H4 (cell line): ENCODE measurements around the gene NPL. TPM values are rescaled to one million over a fixed set of nuclear protein-coding genes. Genes with fewer than 3 reads are reported as not detected.

ENCODE experiments used
- DNase-seq: peaks from one replicate; pipeline ENCODE4 v3.0.0-alpha.2; 2015; ENCODE audit warnings: low spot score
- total RNA-seq: library from RNA; depleted of rRNA; stranded (reverse); fragments of >200 nt; shearing (Covaris generic); gene quantifications from 2 replicates; pipeline ENCODE4 v1.2.3, GENCODE V29; 2014

NPL gene
- total RNA-seq, 1 experiment from 2014 or later, result 4.0 TPM

DNA sequence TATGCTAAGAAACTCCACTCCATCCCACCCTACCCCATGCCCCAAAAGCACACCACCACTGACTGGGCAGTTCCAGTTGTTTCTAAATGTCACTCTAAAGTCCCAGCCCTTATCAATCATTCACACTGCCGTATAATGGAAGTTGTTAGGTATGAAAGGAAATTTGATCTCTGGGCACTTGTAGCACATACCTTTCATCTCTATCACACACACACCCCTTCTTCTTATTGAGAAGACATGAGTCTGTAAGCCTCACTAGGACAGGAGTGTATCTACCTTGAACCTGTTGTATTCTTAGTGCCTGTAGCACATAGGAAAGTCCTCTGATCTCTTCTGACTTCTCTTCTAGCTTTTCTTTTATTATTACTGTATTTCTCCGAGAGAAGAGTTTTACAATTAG, 27.3 kb downstream of the NPL start:
- DNase-seq, result no peak

DNA sequence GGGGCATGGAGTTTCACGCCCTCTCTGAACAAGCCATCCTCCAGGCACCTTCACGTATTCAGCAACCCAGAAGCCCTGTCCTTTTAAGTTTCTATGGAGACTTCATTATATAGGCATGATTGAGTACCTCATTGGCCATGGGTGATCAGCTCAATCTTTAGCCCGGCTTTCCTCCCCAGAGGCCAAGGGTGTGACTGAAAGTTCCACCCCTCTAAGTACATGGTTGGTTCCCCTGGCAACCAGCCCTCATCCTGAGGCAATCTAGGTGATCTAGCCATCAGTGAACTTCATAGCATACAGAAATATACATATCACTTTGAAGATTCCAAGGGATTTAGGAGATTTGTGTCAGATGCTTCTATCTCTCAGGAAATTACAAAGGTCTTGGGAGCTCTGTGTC, 28.2 kb downstream of the NPL start:
- DNase-seq, result no peak

DNA sequence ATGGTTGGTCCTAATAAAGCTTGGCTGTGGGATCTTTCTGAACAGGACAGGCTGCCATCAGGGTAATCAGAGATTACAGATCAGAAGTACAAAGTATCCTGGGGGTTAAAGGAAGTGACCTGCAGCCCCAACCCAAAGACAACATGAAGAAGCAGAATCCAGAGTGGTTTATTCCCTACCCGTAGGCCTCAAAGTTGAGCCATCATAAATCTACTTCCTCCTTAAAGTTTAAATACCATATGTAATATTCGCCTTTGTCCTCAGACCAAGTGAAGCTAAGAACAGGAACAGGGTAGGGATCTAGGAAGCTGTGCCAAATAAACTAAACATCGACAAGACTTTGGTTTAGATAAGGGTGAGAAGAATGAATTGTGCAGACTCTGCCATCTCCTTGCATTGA, 33.6 kb downstream of the NPL start:
- DNase-seq, result no peak

DNA sequence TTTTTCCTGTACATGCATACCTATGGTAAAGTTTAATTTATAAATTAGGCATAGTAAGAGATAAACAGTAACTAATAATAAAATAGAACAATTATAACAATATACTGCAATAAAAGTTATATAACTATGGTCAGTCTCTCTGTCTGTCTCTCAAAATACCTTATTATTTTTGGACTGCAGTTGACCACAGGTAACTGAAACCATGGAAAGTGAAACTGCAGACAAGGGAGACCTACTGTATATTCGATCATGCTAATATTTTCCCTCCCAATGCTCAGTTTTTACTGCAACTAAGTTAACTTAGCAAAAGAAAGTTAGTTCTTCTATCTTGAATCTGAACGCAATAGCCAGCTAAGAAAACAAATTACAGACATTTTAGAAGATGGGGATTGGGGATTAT, 37.3 kb downstream of the NPL start:
- no peak for DNase-seq

DNA sequence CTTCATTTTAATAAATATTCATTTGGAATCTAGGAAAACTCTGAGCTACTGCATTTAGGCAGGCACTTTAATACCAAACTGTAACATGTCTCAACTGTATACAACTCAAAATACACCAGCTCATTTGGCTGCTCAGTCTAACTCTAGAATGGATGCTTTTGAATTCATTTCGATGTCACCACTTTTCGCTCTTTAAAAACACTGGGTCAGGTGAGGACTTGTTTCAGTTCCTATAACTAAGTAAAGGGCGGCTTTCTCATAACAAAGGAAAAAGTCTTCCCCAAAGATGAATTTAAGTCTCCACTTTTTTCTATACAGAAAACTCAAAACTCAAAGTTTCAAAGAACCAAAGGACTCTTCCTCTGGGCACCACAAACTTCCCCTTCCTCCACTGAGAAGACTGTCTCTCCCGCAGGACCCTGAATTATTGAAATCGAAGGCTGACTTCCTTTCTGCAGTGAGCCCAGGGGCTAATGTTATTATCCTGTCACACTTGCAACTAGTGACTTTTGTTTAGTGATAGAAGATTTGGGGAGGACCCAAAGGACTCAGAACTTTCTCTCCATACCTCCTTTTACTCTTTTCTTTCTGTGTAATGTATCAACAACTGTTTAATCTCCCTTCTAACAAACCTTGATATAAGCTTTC, 39.8 kb downstream of the NPL start:
- DNase-seq, result no peak

DNA sequence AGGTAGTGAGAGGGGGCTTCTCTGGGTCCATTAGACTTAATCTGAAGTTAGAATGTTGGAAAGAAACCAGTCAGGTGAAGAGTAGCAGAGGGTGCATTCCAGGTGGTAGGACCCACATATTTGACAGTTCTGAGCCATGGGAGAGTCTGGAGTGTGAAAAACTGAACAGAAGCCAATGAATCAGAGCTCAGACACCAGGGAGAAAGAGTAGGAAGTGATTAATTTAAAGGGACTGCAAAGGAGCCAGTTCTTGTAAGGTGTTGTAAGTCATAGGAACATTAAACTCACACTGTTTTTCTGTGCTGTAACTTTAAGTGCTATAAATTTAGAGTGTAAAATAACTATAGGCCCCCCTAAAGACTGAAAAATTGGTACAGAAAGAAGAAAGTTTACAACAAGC, 43.7 kb downstream of the NPL start:
- DNase-seq, result no peak

DNA sequence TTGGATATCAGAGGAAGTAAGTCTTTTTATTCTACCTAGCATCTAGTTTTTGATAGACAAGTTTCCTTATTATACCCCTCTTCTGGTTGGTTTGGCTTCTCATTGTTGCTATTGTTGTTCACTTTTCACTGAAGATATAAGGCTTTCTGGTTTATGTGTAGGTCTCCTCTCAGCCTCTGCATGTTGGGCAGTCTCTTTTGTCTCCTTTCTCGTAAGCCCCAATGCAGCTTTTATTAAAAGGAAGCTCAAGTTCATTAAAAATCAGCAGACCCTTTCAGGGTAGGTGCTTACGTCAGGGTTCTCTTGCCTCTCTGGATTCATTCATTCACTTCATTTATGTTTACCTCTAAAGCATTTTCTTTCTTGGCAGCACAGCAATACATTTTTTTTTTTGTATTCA, 44.8 kb downstream of the NPL start:
- DNase-seq, result no peak

DNA sequence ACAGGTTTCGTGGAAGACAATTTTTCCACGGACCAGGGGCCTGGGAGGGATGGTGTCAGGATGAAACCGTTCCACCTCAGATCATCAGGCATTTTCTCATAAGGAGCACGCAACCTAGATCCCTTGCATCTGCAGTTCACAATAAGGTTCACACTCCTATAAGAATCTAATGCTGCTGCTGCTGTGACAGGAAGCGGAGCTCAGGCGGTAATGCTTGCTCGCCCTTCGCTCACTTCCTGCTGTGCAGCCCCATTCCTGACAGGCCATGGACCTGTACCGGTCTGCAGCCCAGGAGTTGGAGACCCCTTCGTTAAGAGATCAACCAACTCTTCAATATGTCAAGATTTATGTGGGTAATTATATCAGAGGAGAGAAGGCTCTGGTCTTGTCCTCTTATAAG, 46.2 kb downstream of the NPL start:
- no peak for DNase-seq

DNA sequence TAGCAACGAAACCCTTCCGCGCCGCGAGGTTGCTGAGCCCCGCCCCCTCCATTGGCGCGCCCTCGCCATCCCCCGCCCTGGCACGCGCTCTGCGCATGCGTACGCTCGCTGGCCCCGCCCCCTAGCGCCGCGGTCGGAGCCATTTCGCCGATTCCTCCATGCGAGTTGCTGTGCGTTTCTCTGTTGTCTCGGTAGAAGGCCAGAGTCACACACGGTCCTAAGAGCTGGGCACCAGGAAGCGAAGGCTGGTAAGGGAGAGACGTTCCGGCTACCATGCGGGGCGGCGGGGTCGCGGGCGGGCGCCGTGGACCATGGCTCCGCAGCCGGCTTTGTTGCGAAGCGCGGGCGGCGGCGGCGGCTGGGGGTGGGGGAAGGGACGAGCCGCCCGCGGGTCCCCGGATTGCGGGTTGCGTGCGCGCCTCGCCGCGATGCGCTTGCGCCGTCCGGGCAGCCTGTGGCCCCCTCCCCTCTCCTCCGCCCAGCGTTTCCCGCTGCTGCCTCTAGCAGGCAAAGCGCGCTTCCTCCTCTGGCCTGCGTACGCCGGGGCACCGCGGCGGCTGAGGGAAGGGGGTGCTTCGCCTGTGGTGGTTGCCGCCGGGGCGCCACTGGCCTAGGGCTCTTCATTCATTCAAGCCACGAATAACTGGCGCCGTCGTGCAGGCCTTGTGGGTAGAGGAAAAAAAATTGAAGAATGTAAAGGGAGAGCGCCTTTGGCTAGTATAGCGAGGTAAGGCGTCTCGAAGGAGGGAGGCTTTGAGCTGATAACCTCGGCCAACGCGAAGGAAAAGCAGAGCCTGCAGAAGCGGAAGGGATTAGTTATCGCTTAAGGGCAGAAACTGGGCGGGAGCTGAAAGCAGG, 49.9 kb downstream of the NPL start, which contains the start of gene DHX9:
Gene DHX9, plus strand, starts transcription at position 139 of the 858 bp plus-strand sequence. CDS start 3,220 bp downstream, outside the sequence.
- peak; percentile 86 for DNase-seq

DNA sequence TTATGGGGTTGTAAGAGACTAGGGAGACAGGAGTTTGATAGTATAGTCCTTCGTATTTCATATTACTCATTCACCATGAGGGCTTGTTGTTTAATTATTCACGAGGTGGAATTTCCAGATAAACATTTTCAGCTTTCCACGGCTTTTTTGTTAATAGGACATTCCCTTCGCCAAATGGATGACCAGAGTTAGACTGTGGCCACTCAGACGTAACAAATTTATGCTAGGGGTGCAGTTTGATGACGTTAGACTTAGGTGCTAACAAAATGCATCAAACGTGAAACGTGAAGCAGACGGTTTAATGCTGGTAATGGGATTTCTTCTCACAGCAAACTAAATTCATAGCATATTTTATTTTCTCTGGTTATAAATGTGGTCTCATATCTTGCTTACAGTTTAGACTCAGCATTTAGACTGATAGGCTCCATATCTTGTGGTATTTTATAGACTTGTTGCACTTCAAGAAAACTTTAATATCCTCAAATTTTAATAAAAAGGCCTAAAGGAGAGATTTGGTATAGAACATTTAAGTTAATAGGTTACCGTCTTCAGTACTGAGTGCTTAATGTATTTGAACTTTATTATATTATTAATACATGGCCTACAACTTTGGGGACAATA, 51.9 kb downstream of the NPL start:
- no peak for DNase-seq

DNA sequence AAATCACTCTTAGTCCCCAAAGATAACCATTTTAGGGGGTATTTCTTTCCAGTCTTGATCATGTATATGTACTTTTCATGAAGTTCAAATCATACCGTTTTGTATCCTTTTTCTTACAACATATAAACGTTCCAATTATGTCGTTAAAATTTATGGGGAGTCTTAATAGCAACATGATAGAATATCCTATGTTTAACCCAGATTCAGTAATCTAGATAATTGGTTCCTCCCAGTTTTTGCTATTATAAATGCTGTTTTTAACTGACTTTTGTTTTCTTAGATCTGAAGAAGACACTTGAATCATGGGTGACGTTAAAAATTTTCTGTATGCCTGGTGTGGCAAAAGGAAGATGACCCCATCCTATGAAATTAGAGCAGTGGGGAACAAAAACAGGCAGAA, 52.7 kb downstream of the NPL start:
- DNase-seq, result no peak

DNA sequence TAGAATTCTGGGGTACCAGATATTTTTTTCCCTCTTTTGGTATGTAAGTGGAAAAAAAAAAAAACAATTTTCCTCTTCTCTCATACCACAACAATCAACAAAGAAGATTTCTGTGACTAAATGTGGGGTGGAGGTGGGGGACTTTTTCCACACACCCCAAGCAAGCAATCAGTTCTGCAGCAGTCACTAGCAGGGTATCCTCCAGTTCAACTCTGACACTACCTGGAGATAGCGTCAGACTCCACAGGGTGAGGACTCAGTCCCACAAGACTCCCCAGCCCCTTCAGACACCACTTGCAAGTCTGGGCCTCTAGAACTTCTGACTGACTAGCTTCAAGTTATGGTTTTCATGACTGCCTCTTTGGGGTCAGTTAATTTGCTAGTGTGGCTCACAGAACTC, 55.8 kb downstream of the NPL start:
- DNase-seq, result no peak

DNA sequence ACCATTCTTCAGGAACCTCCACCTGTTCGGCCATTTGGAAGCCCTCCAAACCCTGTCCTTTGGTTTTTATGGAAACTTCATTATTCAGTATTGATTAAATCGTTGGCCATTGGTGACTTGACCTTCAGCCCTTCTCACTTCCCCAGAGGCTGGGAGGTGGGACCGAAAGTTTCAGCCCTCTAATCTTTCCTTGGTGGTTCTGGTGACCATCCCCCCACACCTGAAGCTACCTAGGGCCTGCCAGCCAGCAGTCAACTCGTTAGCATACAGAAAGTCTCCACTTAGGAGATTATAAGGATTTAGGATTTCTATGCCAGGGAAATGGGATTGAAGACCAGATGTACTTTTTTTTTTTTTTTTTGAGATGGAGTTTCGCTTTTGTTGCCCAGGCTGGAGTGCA, 56.3 kb downstream of the NPL start:
- no peak for DNase-seq

DNA sequence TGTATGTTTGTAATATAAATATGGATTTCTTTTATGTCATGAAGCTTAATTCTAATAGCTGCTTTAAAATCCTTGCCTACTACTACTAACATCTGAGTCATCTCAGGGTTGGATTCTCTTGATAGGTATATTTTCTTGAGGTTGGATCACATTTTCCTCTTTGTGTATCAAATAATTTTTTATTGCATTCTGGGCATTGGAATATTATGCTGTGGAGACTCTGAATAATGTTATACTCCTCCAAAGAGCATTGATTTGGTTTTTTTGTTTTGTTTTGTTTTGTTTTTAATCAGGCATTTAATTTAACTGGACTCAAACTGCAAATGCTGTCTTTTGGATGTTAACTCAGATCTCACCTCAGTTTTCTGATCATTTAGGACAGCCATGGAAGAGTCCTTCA, 57.5 kb downstream of the NPL start:
- DNase-seq, result no peak

DNA sequence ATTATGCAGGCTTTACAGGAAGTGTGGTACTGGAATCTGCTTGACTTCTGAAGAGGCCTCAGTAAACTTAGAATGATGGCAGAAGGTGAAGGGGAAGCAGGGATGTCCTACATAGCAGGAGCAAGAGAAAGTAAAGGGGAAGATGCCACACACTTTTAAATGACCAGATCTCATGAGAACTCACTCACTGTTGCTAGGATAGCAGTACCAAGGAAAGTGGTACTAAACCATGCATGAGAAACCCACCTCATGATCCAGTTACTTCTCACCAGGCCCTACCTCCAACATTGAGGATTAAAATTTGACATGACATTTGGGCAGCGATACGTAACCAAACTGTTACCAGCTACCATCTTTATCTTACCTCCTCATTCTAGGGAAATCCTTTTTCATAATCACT, 59.2 kb downstream of the NPL start:
- DNase-seq, result no peak

DNA sequence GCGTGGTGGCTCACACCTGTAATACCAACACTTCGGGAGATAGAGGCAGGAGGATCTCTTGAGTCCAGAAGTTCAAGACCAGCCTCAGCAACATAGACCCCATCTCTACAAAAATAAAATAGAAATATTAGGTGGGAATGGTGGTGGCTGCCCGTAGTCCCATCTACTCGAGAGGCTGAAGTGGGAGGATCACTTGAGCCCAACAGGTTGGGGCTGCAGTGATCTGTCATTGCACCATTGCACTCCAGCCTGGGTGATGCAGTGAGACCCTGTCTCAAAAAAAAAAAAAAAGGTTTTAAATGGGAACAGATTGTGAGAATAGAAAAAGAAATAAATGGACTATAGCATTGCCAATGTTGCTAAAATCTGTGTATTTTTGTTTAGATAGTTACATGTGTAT, 60.7 kb downstream of the NPL start:
- no peak for DNase-seq

DNA sequence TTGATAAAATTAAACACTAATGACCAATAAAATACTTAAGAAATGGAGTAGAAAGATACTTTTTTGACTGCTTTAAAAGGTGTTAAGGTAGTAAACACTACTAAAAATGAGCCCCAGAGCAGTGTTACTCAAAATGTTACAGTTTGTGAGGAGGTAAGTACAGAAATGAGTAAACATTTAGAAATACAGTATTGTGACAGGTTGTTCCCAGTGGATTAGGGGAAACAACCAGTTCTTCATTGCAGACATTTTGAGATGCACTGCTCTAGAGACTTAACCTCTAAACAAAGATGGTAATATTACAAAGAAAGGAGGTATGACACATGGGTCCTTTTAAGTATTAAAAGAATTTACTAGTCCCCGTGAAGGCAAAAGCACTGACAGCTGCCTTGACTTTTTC, 62.3 kb downstream of the NPL start:
- no peak for DNase-seq

DNA sequence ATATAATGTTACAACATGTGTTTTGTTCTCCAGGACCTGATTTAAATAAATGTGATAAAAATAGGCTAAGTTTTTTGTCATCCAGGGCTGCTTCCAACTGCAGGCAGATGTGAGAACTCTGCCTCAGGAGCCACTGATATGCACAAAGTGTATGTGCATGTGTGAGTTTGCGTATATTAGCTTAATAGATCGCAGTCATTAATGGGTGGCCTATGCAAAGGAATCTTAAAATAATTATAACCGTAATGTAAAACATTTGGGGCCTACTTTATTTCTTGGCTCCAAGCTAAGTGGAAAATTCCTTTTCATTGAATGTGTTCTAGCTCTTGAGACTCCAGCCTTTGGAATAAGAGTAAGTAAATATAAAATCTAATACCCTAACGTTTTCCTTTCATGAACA, 66.3 kb downstream of the NPL start:
- no peak for DNase-seq

DNA sequence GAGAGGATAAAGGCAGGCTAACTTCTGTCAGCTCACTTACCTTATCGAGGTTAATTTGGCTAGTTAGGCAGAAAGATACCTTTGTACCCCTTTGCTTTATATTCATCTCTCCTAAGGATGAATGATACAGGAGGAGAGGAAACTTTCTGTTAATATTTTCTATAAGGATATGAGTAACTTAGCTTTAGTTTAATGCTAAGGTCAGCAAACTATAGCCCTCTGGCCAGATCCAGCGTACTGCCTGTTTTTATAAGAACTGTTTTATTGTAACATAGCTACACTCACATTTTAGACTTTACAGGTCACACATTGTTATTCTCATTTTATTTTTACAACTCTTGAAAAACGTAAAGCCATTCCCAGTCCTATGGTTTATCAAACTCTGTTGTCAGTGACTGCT, 67.6 kb downstream of the NPL start:
- DNase-seq, result no peak

DNA sequence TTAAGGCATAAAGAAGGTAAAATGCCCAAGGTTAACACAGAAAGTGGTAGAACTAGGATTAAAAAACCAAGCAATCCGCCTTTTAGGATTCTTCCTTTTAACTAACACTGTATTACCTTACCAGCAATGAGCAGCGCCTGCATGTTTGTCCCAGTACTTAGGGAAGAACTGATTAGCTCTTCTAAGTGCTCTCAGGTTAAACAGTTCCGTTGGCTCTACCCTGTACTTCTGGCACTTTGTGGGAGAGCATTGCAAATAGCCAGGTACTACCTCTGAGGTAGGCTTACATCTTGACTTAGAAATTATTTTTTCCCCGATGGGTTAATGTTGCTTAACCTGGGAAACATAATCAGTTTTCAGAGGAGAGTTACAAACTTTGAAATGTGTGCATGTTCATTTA, 71.1 kb downstream of the NPL start:
- DNase-seq, result no peak

DNA sequence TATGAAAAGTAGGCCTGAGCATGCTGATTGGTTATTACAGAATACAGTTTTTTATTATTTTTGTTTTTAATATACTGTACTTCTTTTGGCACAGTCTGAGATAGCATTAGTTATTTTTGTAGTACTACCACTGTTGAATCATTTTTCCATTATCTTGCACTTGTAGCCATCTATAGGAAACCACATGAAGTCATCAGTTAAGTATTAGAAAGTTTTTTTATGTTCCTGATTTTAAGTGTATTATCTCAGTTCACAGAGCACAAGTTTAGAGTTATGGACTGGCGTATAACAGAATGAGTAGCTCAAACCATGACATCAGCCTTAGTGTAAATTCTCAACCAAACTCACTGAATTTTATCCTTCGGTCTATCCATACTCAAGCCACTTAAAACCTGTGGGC, 72.4 kb downstream of the NPL start:
- no peak for DNase-seq

DNA sequence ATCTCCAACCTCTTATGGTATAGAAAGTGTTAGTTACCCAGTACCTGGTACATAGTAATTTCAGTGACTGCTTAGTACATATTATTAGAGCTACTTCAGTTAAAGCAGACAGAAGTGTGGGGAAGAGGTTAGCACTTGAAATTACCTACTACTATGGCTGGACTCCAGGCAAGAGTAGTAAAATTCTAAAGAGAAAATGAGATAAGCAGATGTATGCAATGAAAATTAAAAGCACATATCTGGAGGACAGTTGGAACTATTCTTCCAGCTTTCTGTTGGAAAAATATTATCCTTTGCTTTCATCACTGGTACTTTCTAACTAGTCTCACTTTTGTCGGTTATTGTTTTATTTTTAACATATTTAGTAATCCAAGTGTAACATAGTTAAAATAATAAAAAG, 73.3 kb downstream of the NPL start:
- DNase-seq, result no peak

DNA sequence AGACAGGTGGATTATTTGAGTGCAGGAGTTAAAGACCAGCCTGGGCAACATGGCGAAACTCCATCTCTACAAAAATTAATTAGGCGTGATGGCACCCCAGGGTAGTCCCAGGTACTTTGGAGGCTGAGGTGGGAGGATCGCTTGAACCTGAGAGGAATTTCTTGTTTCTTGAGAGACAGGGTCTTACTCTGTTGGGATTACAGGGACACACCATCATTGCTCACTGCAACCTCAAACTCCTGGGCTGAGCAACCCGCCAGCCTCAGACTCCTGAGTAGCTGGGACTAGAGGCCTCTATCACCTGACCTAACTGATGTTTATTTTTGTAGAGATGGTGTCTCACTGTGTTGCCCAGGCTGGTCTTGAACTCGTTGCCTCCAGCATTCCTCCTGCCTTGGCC, 74.4 kb downstream of the NPL start:
- no peak for DNase-seq
